HG02763 (cell line): ENCODE data around the gene KLHL29.
"Not testable (repeated sequence)": the region's sequence is repeated elsewhere in the genome, so short reads cannot be mapped to it uniquely, and the experiment has no call there.

Experiments
- ATAC-seq: cut with Tn5 transposase; IDR thresholded peaks from one replicate; pipeline ENCODE4 v1.9.1; 2021; ENCODE audit warnings: mild to moderate bottlenecking, moderate library complexity; ENCODE audit not compliant: unreplicated experiment

KLHL29 gene

DNA sequence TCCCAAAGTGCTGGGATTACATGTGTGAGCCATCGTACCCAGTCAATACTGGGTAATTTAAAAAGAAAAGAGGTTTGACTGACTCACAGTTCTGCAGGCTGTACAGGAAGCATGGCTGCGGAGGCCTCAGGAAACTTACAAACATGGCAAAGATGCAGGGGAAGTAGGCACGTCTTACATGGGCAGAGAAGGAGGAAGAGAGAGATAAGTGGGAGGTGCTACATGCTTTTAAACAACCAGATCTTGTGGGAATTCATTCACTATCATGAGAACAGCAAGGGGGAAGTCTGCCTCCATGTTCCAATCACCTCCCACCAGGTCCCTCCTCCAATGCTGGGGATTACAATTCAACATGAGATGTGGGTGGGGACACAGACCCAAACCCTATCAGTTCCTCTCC lies 349.4 kb downstream of the KLHL29 start:
- no peak for ATAC-seq

GRCh38 chr2:23736783-23737182 lies 351.8 kb downstream of the KLHL29 start:
- not testable (repeated sequence) for ATAC-seq

GRCh38 chr2:23745068-23745725 lies 360.2 kb downstream of the KLHL29 start:
- ATAC-seq, result no peak

DNA sequence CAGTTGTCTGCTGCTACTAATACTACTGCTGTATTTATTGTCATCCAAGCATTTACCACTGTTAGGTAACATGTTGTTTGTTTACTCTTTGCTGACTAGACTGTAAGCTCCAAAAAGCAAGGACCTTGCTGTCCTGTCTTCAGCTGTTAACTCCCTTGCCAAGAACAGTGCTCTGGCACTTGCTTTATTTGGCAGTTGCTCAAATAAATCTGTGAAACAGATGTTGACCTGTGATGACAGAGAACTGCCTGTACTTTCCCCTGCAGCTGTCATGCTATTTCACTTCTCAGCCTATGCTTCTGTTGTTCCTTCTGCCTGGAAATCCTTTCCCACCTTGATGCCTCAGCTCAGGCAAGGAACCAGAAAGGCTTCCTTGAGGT lies 360.7 kb downstream of the KLHL29 start:
- ATAC-seq, result no peak

GRCh38 chr2:23746141-23746863 lies 361.3 kb downstream of the KLHL29 start:
- no peak for ATAC-seq

GRCh38 chr2:23751747-23752265 lies 366.8 kb downstream of the KLHL29 start:
- ATAC-seq, result no peak

- no peak for ATAC-seq
These were observed 368.5 kb downstream of the KLHL29 start for GRCh38 chr2:23753291-23754010.

DNA sequence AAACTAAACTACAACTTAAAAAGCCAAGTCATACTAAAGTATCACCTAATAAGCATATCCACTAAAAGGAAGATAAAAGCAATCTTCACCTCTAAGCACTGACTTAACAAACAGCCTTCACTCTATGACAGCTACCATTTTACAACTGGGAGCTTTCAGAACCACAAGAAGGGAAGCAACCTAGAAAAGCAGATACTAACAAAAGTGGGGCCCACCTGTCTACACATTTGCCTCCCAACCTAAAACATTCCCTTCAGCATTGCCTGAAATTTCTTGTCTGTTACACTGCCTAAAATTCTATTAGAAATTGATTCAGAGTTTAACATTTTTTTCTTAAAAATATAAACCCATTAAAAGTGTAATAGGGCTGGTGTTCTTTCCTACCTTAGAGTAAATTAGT lies 370.0 kb downstream of the KLHL29 start:
- no peak for ATAC-seq

GRCh38 chr2:23756593-23757292 lies 371.8 kb downstream of the KLHL29 start:
- ATAC-seq, result no peak

DNA sequence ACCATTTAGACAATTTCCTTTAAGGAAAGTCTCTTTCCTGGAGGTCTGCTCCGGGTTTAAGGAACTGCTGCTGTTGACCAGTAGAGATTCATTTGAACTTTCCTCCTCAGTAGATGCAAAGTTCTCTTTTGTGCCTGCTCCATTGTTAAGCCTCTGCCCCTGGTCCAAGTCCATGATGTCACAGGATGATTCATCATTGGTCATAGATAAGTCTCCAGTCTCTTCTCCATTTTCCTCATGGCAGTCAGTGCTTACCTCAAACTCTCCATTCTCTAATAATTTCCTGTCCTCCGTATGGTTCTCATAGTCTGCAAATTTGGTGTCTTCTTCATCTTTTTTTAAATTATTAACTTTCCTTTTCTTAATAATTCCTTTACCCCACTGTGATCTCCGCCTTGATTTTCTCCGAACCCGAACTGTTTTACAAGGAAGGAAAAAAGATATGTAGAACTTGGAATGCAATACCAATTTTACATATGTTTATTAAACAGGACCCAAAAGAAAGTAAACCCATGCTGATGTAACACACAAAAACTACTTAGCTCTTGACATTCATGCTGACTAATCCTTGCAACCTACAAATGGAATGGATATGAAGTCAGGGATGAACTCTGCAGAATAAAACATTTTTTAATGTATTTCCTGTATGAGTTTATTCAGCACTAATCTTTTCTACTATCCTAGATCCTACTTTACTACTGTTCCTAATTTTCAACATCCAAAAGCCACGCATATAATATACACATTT lies 372.9 kb downstream of the KLHL29 start:
- ATAC-seq, result no peak
